Progenitor cell of endocrine pancreas (in vitro differentiated cells): ENCODE data around the gene PDGFA. TPM values are rescaled to one million over a fixed set of nuclear protein-coding genes. Genes with fewer than 3 reads are reported as not detected.

Experiments used
- DNase-seq: peaks from one replicate; pipeline ENCODE4 v3.0.0; 2021; ENCODE audit warnings: low spot score; ENCODE audit not compliant: unreplicated experiment
- H3K27ac Mint-ChIP-seq: 2 replicates; pipeline ENCODE4 v1.8.0; 2021; ENCODE audit warnings: mild to moderate bottlenecking, moderate library complexity, mixed read lengths
- H3K27me3 Mint-ChIP-seq: 2 replicates; pipeline ENCODE4 v1.8.0; 2021; ENCODE audit warnings: mixed read lengths
- H3K36me3 Mint-ChIP-seq: 2 replicates; pipeline ENCODE4 v1.8.0; 2022; ENCODE audit warnings: mixed read lengths; ENCODE audit not compliant: insufficient read depth
- H3K4me1 Mint-ChIP-seq: 2 replicates; pipeline ENCODE4 v1.8.0; 2021; ENCODE audit warnings: low read depth, mixed read lengths
- H3K4me3 Mint-ChIP-seq: 2 replicates; pipeline ENCODE4 v1.8.0; 2021; ENCODE audit warnings: low read depth, mild to moderate bottlenecking, moderate library complexity, mixed read lengths
- H3K9me3 Mint-ChIP-seq: 2 replicates; pipeline ENCODE4 v1.8.0; 2021; ENCODE audit warnings: low read depth, mixed read lengths
- CTCF ChIP-seq: fragments of 200-600 bp; sonication (generic); IDR thresholded peaks from one replicate; pipeline ENCODE4 v1.5.0; 2021; ENCODE audit warnings: antibody characterized with exemption, mild to moderate bottlenecking; ENCODE audit not compliant: unreplicated experiment
- long read RNA-seq: library from polyadenylated mRNA; unstranded; transcript quantifications from one replicate; pipeline ENCODE4 v2.0.0, GENCODE V29; 2020
- total RNA-seq: library from RNA; stranded (reverse); gene quantifications from 2 replicates; pipeline ENCODE4 v1.2.1, GENCODE V29; 2021

PDGFA gene
- 81.2 and 86.2 TPM in 2 replicates for total RNA-seq
- long read RNA-seq, partial matches to known transcripts: 0 of 11 reads
- long read RNA-seq, other reads (novel, unspliced or antisense): 7 of 11 reads

GRCh38 chr7:519484-520390, at the start of gene PDGFA:
TSS of gene PDGFA (minus strand) at chr7:519846. CDS start at chr7:519001, 845 bp downstream.
- Mint-ChIP-seq H3K4me3 (peak within 1 kb of the TSS; percentile 92), H3K36me3 (peaks cover 5% of the 10 kb centered on the region), H3K27me3 (peaks cover 9% of the 10 kb centered on the region), H3K9me3 (no peaks in the 10 kb centered on the region), H3K27ac (peak within 1 kb of the TSS; percentile 73), H3K4me1 (peaks cover 22% of the 10 kb centered on the region)
- peak; percentile 27 for TF ChIP-seq CTCF
- DNase-seq: peak; percentile 59

- no peak overlapping the region for H3K4me3 Mint-ChIP-seq
- no peak for DNase-seq
- H3K9me3 Mint-ChIP-seq: no peaks in the 10 kb centered on the region
- H3K36me3 Mint-ChIP-seq: peaks cover 3% of the 10 kb centered on the region
- TF ChIP-seq CTCF: no peak
- no peaks in the 10 kb centered on the region for H3K4me1 Mint-ChIP-seq
- peak overlapping the region; percentile 62 for H3K27ac Mint-ChIP-seq
- H3K27me3 Mint-ChIP-seq: no peaks in the 10 kb centered on the region
Observed at GRCh38 chr7:568031-568951, 48.6 kb upstream of the PDGFA start.

GRCh38 chr7:567305-567883, 47.7 kb upstream of the PDGFA start:
- Mint-ChIP-seq H3K27me3 (no peaks in the 10 kb centered on the region), H3K36me3 (peaks cover 3% of the 10 kb centered on the region), H3K4me1 (no peaks in the 10 kb centered on the region), H3K4me3 (no peak overlapping the region), H3K27ac (no peak overlapping the region), H3K9me3 (no peaks in the 10 kb centered on the region)
- no peak for TF ChIP-seq CTCF
- no peak for DNase-seq

- H3K9me3 Mint-ChIP-seq: no peaks in the 10 kb centered on the region
- no peak overlapping the region for H3K27ac Mint-ChIP-seq
- no peak for TF ChIP-seq CTCF
- H3K4me3 Mint-ChIP-seq: no peak overlapping the region
- no peaks in the 10 kb centered on the region for H3K4me1 Mint-ChIP-seq
- no peaks in the 10 kb centered on the region for H3K27me3 Mint-ChIP-seq
- no peak for DNase-seq
- peaks cover 3% of the 10 kb centered on the region for H3K36me3 Mint-ChIP-seq
Observed at GRCh38 chr7:566100-566499, 46.5 kb upstream of the PDGFA start.
